ENCODE data around the gene CAMK2B.
"Not testable (repeated sequence)": the region's sequence is repeated elsewhere in the genome, so short reads cannot be mapped to it uniquely, and the experiment has no call there.

CAMK2B gene

DNA sequence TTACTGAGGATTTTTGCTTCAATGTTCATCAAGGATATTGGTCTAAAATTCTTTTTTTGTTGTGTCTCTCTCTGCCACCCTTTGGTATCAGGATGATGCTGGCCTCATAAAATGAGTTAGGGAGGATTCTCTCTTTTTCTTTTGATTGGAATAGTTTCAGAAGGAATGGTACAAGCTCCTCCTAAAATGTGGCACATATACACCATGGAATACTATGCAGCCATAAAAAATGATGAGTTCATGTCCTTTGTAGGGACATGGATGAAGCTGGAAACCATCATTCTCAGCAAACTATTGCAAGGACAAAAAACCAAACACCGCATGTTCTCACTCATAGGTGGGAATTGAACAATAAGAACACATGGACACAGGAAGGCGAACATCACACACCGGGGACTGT lies 125.2 kb downstream of the CAMK2B start:
- not testable (repeated sequence) for H2BK5ac ChIP-seq (ENCODE audit: low read depth, low read length, poor library complexity, severe bottlenecking); H3K79me1 ChIP-seq (replicated peaks; ENCODE audit: low read length, poor library complexity, severe bottlenecking); DNase-seq; H3K27me3 ChIP-seq (ENCODE audit: control insufficient read depth in 1 of 2, insufficient read depth in 1 of 2, low read length in 2 of 2); H3K27ac ChIP-seq (ENCODE audit: low read length, poor library complexity, severe bottlenecking); H4K8ac ChIP-seq (ENCODE audit: low read length); H4K91ac ChIP-seq (ENCODE audit: low read length); H3K9me3 ChIP-seq (ENCODE audit: control insufficient read depth, low read length); H3K14ac ChIP-seq (ENCODE audit: low read length in 2 of 2); H3K4me2 ChIP-seq (ENCODE audit: low read length, poor library complexity, severe bottlenecking); H2BK12ac ChIP-seq (ENCODE audit: low read length in 2 of 2); H2BK120ac ChIP-seq (ENCODE audit: low read depth, low read length); H3K4me3 ChIP-seq (ENCODE audit: insufficient read depth in 1 of 2, low read depth in 1 of 2, low read length in 2 of 2); H2AK5ac ChIP-seq (ENCODE audit: low read length, severe bottlenecking); H2AFZ ChIP-seq (ENCODE audit: low read depth, low read length); H3K18ac ChIP-seq (ENCODE audit: low read depth in 1 of 2, low read length in 2 of 2); H2BK15ac ChIP-seq (ENCODE audit: low read depth, poor library complexity, severe bottlenecking); H3K9ac ChIP-seq (ENCODE audit: low read length); H3K4ac ChIP-seq (ENCODE audit: low read depth in 1 of 2, low read length in 2 of 2); H3K23ac ChIP-seq (ENCODE audit: low read length in 2 of 2); H3K4me1 ChIP-seq (ENCODE audit: control insufficient read depth, insufficient read depth, low read depth, low read length)
- no CpG with 5 or more reads among the region's 3 CpGs for WGBS
- H3K36me3 ChIP-seq (ENCODE audit: control insufficient read depth in 1 of 2, insufficient read depth in 2 of 2, low read depth in 1 of 2, low read length in 2 of 2): peaks cover 5 to 15% of the 10 kb centered on the region in 2 experiments

DNA sequence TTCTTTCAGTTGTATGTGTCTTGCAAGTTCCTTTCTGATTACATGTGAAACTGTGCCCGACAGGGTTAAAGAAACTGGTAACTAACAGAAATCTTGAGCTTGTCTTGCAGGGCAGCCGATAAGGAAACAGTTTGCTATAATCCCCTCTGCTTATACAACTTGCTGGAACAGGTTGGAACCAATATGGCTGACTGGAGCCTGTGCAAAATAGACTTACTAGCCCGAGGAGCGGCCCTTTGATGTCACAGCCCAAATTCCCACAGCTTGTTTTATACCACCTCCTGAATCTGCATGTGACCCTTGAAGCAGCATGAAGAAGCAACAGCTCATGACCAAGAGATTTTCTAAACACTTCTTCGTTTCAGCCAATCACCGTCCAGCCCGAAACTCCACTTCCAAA lies 127.9 kb downstream of the CAMK2B start:
- Histone ChIP-seq H3K27me3 (ENCODE audit: control insufficient read depth in 1 of 2, insufficient read depth in 1 of 2, low read length in 2 of 2) (peaks cover 0 to 10% of the 10 kb centered on the region in 2 experiments), H3K4me3 (ENCODE audit: insufficient read depth in 1 of 2, low read depth in 1 of 2, low read length in 2 of 2) (no peak overlapping the region), H3K36me3 (ENCODE audit: control insufficient read depth in 1 of 2, insufficient read depth in 2 of 2, low read depth in 1 of 2, low read length in 2 of 2) (no peaks in the 10 kb centered on the region), H3K4me2 (ENCODE audit: low read length, poor library complexity, severe bottlenecking) (no peak overlapping the region), H3K4me1 (ENCODE audit: control insufficient read depth, insufficient read depth, low read depth, low read length) (peaks cover 7% of the 10 kb centered on the region), H3K27ac (ENCODE audit: low read length, poor library complexity, severe bottlenecking) (no peak overlapping the region), H3K18ac (ENCODE audit: low read depth in 1 of 2, low read length in 2 of 2) (no peak overlapping the region), H2BK5ac (ENCODE audit: low read depth, low read length, poor library complexity, severe bottlenecking) (no peak overlapping the region), H4K91ac (ENCODE audit: low read length) (no peak overlapping the region), H3K4ac (ENCODE audit: low read depth in 1 of 2, low read length in 2 of 2) (no peak overlapping the region), H3K23ac (ENCODE audit: low read length in 2 of 2) (no peak overlapping the region), H3K9ac (ENCODE audit: low read length) (no peak overlapping the region), H2AK5ac (ENCODE audit: low read length, severe bottlenecking) (no peak overlapping the region), H4K8ac (ENCODE audit: low read length) (no peak overlapping the region), H2BK12ac (ENCODE audit: low read length in 2 of 2) (no peak overlapping the region), H3K14ac (ENCODE audit: low read length in 2 of 2) (no peak overlapping the region), H3K9me3 (ENCODE audit: control insufficient read depth, low read length) (no peaks in the 10 kb centered on the region), H2BK120ac (ENCODE audit: low read depth, low read length) (no peak overlapping the region), H3K79me1 (replicated peaks; ENCODE audit: low read length, poor library complexity, severe bottlenecking) (no peaks in the 10 kb centered on the region), H2AFZ (ENCODE audit: low read depth, low read length) (no peak overlapping the region), H2BK15ac (ENCODE audit: low read depth, poor library complexity, severe bottlenecking) (no peak overlapping the region)
- no peak for DNase-seq
- WGBS: 89% methylated on average over 7 of the region's 7 CpGs

DNA sequence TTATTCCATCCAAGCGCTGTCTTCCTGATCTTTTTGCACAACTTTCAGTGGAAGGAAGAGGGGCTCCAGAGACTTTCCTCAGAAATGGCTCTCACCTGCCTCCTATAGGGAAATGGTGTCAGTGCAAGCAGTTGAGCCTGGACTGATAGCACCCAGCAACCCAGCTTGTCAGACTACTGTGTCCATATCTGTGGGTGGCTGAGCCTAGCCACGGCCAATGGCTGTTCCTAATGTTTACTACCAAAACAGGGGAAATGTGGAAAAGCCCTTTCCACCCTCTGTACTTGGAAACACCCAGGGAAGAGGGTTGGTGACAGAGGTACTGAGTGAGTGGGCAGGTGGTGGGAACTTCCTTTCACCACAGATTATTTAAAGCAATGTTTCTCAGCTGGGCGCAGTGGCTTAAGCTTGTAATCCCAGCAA lies 128.9 kb downstream of the CAMK2B start:
- Histone ChIP-seq H3K79me1 (replicated peaks; ENCODE audit: low read length, poor library complexity, severe bottlenecking) (no peaks in the 10 kb centered on the region), H3K23ac (ENCODE audit: low read length in 2 of 2) (no peak overlapping the region), H2BK120ac (ENCODE audit: low read depth, low read length) (no peak overlapping the region), H4K91ac (ENCODE audit: low read length) (no peak overlapping the region), H3K9ac (ENCODE audit: low read length) (peak overlapping the region; percentile 26), H3K18ac (ENCODE audit: low read depth in 1 of 2, low read length in 2 of 2) (no peak overlapping the region), H3K9me3 (ENCODE audit: control insufficient read depth, low read length) (no peaks in the 10 kb centered on the region), H3K27me3 (ENCODE audit: control insufficient read depth in 1 of 2, insufficient read depth in 1 of 2, low read length in 2 of 2) (peaks cover 4 to 10% of the 10 kb centered on the region in 2 experiments), H4K8ac (ENCODE audit: low read length) (no peak overlapping the region), H2BK15ac (ENCODE audit: low read depth, poor library complexity, severe bottlenecking) (no peak overlapping the region), H2AK5ac (ENCODE audit: low read length, severe bottlenecking) (no peak overlapping the region), H3K27ac (ENCODE audit: low read length, poor library complexity, severe bottlenecking) (no peak overlapping the region), H3K4me3 (ENCODE audit: insufficient read depth in 1 of 2, low read depth in 1 of 2, low read length in 2 of 2) (no peak overlapping the region), H3K4ac (ENCODE audit: low read depth in 1 of 2, low read length in 2 of 2) (no peak overlapping the region), H2AFZ (ENCODE audit: low read depth, low read length) (no peak overlapping the region), H3K36me3 (ENCODE audit: control insufficient read depth in 1 of 2, insufficient read depth in 2 of 2, low read depth in 1 of 2, low read length in 2 of 2) (no peaks in the 10 kb centered on the region), H2BK5ac (ENCODE audit: low read depth, low read length, poor library complexity, severe bottlenecking) (no peak overlapping the region), H3K4me2 (ENCODE audit: low read length, poor library complexity, severe bottlenecking) (no peak overlapping the region), H3K4me1 (ENCODE audit: control insufficient read depth, insufficient read depth, low read depth, low read length) (peaks cover 10% of the 10 kb centered on the region), H3K14ac (ENCODE audit: low read length in 2 of 2) (no peak overlapping the region), H2BK12ac (ENCODE audit: low read length in 2 of 2) (no peak overlapping the region)
- peak; percentile 69 for DNase-seq
- 74% methylated on average over 2 of the region's 3 CpGs for WGBS

GRCh38 chr7:44195889-44196288 lies 129.5 kb downstream of the CAMK2B start:
- Histone ChIP-seq H3K36me3 (ENCODE audit: control insufficient read depth in 1 of 2, insufficient read depth in 2 of 2, low read depth in 1 of 2, low read length in 2 of 2) (no peaks in the 10 kb centered on the region), H3K4me2 (ENCODE audit: low read length, poor library complexity, severe bottlenecking) (no peak overlapping the region), H4K91ac (ENCODE audit: low read length) (peak overlapping the region; percentile 56), H2BK12ac (ENCODE audit: low read length in 2 of 2) (no peak overlapping the region), H3K27me3 (ENCODE audit: control insufficient read depth in 1 of 2, insufficient read depth in 1 of 2, low read length in 2 of 2) (peaks cover 4 to 10% of the 10 kb centered on the region in 2 experiments), H3K4me1 (ENCODE audit: control insufficient read depth, insufficient read depth, low read depth, low read length) (peaks cover 10% of the 10 kb centered on the region), H3K4ac (ENCODE audit: low read depth in 1 of 2, low read length in 2 of 2) (no peak overlapping the region), H3K14ac (ENCODE audit: low read length in 2 of 2) (no peak overlapping the region), H3K4me3 (ENCODE audit: insufficient read depth in 1 of 2, low read depth in 1 of 2, low read length in 2 of 2) (no peak overlapping the region), H3K9ac (ENCODE audit: low read length) (peak overlapping the region; percentile 26), H3K27ac (ENCODE audit: low read length, poor library complexity, severe bottlenecking) (no peak overlapping the region), H2BK15ac (ENCODE audit: low read depth, poor library complexity, severe bottlenecking) (no peak overlapping the region), H3K23ac (ENCODE audit: low read length in 2 of 2) (no peak overlapping the region), H2AFZ (ENCODE audit: low read depth, low read length) (no peak overlapping the region), H3K18ac (ENCODE audit: low read depth in 1 of 2, low read length in 2 of 2) (no peak overlapping the region), H4K8ac (ENCODE audit: low read length) (peak overlapping the region; percentile 37), H3K79me1 (replicated peaks; ENCODE audit: low read length, poor library complexity, severe bottlenecking) (no peaks in the 10 kb centered on the region), H2BK120ac (ENCODE audit: low read depth, low read length) (no peak overlapping the region), H3K9me3 (ENCODE audit: control insufficient read depth, low read length) (no peaks in the 10 kb centered on the region), H2BK5ac (ENCODE audit: low read depth, low read length, poor library complexity, severe bottlenecking) (no peak overlapping the region), H2AK5ac (ENCODE audit: low read length, severe bottlenecking) (peak overlapping the region; percentile 29)
- no peak for DNase-seq
- WGBS: 79% methylated on average over 1 of the region's 1 CpG
